Peyer's patch (tissue), 4 donors: ENCODE results near the gene GID8. TPM values are rescaled to one million over a fixed set of nuclear protein-coding genes. Genes with fewer than 3 reads are reported as not detected.

Experiments
- DNase-seq, 3 donors: peaks; one replicate each; pipeline ENCODE4 v3.0.0-alpha.2; 2017 to 2019
- H3K27ac ChIP-seq, 4 donors: fragments of 200-600 bp; sonication (generic); one replicate each; pipeline ENCODE4 v1.5.1; 2016 to 2019
- H3K27me3 ChIP-seq, 2 donors: fragments of 200-600 bp; sonication (generic); one replicate each; pipeline ENCODE4 v1.5.1; 2019
- H3K36me3 ChIP-seq, 3 donors: fragments of 200-600 bp; sonication (generic); one replicate each; pipeline ENCODE4 v1.5.1; 2016 to 2019
- H3K4me1 ChIP-seq, 4 donors: fragments of 200-600 bp; sonication (generic); one replicate each; pipeline ENCODE4 v1.5.1; 2016 to 2019
- H3K4me3 ChIP-seq, 4 donors: fragments of 200-600 bp; sonication (generic); 1 replicate in 3 of 4; 2 replicates in 1 of 4; pipeline ENCODE4 v1.5.1; 2016 to 2019; ENCODE audit warnings: mild to moderate bottlenecking in 1 of 4
- H3K9me3 ChIP-seq, 4 donors: fragments of 200-600 bp; sonication (generic); one replicate each; pipeline ENCODE4 v1.5.1; 2016 to 2019; ENCODE audit warnings: mild to moderate bottlenecking in 1 of 4
- POLR2A ChIP-seq, 2 donors: fragments of 450-650 bp; IDR thresholded peaks; one replicate each; pipeline ENCODE4 v1.5.1; 2017; ENCODE audit warnings: antibody characterized with exemption in 2 of 2, mild to moderate bottlenecking in 2 of 2, moderate library complexity in 2 of 2
- total RNA-seq, 4 donors: library from RNA; depleted of rRNA; stranded (reverse); fragments of >200 nt; gene quantifications; one replicate each; pipeline ENCODE4 v1.1.0, GENCODE V29; 2016
- TF ChIP-seq, protein P1 (sequence below), 6 experiments: fragments of 450-650 bp in 4 of 6; fragments of 200-600 bp in 2 of 6; sonication (generic) in 1 of 6; IDR thresholded peaks; one replicate each; pipeline ENCODE4 v1.5.1; 2017 to 2019; ENCODE audit warnings: antibody characterized with exemption in 6 of 6, mild to moderate bottlenecking in 3 of 6, moderate library complexity in 1 of 6

GID8 gene
- total RNA-seq, 4 donors from 2014 or later: 22.3 to 26.5 (median 24.0) TPM

DNA sequence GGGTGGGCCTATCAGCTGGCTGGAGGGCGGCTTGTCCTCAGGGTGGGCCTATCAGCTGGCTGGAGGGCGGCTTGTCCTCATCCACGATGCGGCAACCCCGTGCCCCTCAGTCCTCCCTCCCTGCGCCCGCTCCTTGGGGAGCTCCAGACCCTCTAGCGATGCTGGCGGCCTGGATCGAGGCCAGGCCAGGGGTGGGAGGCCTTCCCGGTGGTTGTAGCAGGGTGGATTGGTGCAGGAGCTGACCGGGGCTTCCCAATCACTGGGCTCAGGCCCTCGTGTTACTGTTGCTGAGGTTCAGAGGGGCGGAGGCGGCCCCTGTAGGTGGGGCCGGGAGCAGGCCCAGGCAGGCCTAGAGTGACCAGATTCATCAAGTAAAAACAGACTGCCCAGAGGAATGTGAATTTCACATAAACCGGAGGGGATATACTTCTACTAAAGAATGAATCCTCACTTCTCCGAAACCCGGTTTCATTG, 23.4 kb downstream of the GID8 start:
- TF ChIP-seq POLR2A (IDR thresholded peaks at IDR 0.05): no peak
- TF ChIP-seq, protein P1, sequence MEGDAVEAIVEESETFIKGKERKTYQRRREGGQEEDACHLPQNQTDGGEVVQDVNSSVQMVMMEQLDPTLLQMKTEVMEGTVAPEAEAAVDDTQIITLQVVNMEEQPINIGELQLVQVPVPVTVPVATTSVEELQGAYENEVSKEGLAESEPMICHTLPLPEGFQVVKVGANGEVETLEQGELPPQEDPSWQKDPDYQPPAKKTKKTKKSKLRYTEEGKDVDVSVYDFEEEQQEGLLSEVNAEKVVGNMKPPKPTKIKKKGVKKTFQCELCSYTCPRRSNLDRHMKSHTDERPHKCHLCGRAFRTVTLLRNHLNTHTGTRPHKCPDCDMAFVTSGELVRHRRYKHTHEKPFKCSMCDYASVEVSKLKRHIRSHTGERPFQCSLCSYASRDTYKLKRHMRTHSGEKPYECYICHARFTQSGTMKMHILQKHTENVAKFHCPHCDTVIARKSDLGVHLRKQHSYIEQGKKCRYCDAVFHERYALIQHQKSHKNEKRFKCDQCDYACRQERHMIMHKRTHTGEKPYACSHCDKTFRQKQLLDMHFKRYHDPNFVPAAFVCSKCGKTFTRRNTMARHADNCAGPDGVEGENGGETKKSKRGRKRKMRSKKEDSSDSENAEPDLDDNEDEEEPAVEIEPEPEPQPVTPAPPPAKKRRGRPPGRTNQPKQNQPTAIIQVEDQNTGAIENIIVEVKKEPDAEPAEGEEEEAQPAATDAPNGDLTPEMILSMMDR (IDR thresholded peaks at IDR 0.05): no peak
- Histone ChIP-seq H3K4me1 (no peaks in the 10 kb centered on the region), H3K36me3 (no peaks in the 10 kb centered on the region), H3K27me3 (no peaks in the 10 kb centered on the region), H3K4me3 (no peak overlapping the region), H3K9me3 (no peaks in the 10 kb centered on the region), H3K27ac (no peak overlapping the region)
- DNase-seq: no peak

DNA sequence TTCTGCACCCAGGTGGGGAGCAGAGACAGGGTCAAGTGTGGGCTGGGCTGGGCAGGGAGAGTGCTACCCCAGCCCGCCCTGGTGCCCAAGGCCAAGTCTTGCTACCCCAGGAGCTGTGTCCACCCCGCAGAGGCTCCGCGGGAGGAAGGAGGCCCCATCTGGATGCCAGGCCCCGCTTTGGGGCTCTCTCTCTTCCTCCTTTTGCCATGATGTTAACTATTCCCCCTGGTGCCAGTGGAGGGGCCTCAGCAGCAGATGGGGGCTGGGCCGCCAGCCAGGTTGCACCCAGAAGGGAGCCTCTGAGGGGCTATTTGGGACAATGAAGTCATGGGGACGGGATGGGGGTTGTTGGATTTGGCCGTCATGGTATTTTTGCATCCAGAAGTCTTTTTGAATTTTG, 23.9 kb downstream of the GID8 start:
- no peaks in the 10 kb centered on the region for H3K9me3 ChIP-seq
- no peaks in the 10 kb centered on the region for H3K4me1 ChIP-seq
- H3K27me3 ChIP-seq: no peaks in the 10 kb centered on the region
- H3K4me3 ChIP-seq: no peak overlapping the region
- H3K27ac ChIP-seq: no peak overlapping the region
- no peak for DNase-seq
- H3K36me3 ChIP-seq: no peaks in the 10 kb centered on the region
- TF ChIP-seq, protein P1 (IDR thresholded peaks at IDR 0.05): no peak
- TF ChIP-seq POLR2A (IDR thresholded peaks at IDR 0.05): no peak

DNA sequence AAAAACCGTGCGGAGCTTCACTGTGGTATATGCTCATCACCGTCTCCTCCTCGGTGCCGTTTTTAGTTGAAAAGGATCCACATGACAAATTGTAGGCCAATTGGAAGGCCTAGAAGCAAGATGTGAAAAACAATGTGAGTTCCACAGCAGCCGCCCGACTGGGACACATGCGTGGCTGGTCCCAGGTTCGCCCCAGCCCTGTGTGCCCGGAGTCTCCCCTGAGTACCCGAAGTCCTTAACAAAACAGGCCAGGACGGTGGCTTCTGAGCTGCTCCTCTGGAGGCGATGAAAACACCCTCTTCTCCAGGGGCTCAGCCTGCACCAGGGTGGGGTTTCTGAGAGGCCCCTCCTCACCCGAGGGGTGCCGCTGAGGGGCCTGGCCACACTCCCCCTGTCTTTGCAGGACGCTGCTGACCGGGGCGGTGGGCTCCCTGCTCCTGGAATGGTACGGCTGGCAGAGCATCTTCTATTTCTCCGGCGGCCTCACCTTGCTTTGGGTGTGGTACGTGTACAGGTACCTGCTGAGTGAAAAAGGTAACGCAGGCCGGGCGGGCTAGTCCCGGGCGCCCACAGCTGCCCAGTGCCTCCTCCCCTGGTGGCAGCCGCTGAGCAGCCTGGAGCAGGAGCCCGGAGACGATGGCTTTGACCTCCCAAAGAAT, 24.4 kb downstream of the GID8 start:
- Histone ChIP-seq H3K36me3 (no peaks in the 10 kb centered on the region), H3K27me3 (no peaks in the 10 kb centered on the region), H3K9me3 (no peaks in the 10 kb centered on the region), H3K27ac (no peak overlapping the region), H3K4me3 (no peak overlapping the region), H3K4me1 (no peaks in the 10 kb centered on the region)
- TF ChIP-seq, protein P1 (IDR thresholded peaks at IDR 0.05): no peak
- TF ChIP-seq POLR2A (IDR thresholded peaks at IDR 0.05): no peak
- no peak for DNase-seq

DNA sequence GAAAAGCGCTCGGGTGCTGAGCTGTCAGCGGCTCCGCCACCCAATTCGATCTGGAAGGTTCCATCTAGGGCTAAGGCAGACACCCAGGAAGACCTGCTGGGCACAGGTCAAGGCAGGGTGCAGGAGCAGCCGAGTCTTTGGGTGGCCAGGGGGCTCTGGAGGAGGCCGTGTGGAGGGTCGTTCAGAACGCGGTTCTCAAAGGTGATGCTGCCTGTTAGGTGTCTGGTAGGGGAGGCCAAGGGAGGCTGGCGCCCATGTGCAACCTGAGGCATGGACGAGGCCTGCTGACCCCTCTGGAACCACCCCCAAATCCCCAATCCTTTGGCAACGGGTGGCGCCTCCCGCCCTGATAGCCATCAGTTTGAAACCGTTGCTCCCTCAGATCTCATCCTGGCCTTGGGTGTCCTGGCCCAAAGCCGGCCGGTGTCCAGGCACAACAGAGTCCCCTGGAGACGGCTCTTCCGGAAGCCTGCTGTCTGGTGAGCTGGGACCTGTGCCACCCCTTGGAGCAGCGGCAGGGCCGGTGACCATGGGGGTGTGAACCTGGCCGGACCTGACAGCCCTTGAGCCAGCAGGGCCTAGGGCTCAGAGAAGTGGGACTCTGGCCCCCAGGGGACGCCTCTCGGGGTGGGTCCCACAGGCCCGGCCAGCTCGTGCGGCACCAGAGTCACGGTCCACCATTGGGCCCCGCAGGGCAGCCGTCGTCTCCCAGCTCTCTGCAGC, 25.1 kb downstream of the GID8 start:
- Histone ChIP-seq H3K27me3 (no peaks in the 10 kb centered on the region), H3K4me1 (no peaks in the 10 kb centered on the region), H3K36me3 (no peaks in the 10 kb centered on the region), H3K27ac (no peak overlapping the region), H3K9me3 (no peaks in the 10 kb centered on the region), H3K4me3 (no peak overlapping the region)
- no peak for DNase-seq
- TF ChIP-seq POLR2A (IDR thresholded peaks at IDR 0.05): no peak
- TF ChIP-seq, protein P1 (IDR thresholded peaks at IDR 0.05): no peak

DNA sequence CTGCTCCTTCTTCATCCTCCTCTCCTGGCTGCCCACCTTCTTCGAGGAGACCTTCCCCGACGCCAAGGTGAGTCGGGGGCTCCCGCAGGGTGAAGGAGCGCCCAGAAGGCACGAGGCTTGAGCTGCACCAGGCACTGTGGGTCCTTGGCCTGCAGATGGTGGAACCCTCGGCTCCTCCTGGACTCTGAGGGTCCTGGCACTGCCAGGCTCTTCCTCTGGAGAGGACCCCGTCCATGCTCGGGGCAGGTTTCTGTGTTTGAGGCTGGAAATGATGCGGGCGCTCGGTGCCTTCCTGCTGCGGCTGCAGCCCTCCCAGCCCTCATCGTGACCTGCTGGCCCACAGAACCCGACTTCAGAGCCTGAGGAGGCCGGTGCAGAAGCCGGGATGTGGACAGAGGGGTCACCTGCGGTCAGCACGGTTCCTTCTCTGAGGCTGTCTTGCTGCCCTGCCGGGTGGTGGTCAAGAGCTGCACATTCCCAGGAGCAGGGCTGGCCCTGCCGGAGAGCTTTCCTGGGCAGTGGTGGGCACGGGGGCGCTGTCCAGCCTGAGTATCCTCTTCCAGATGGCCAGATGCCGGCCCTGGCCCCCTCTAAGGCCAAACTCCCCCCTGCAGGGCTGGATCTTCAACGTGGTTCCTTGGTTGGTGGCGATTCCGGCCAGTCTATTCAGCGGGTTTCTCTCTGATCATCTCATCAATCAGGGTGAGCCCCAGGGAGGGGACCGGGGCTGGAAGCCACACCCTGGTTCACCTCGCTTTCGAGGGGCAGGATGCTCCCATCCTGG, 25.9 kb downstream of the GID8 start:
- H3K27ac ChIP-seq: no peak overlapping the region
- no peaks in the 10 kb centered on the region for H3K36me3 ChIP-seq
- H3K27me3 ChIP-seq: no peaks in the 10 kb centered on the region
- no peaks in the 10 kb centered on the region for H3K4me1 ChIP-seq
- no peak for DNase-seq
- TF ChIP-seq, protein P1 (IDR thresholded peaks at IDR 0.05): no peak
- no peak for TF ChIP-seq POLR2A (IDR thresholded peaks at IDR 0.05)
- no peak overlapping the region for H3K4me3 ChIP-seq
- H3K9me3 ChIP-seq: no peaks in the 10 kb centered on the region
